WTC11 (cell line): ENCODE data around the gene TP53AIP1.

ENCODE experiments used
- ARID4B ChIP-seq: sonication (generic); formaldehyde crosslinking; IDR thresholded peaks from 2 replicates; pipeline ENCODE4 v1.8.0; 2023; ENCODE audit warnings: missing genetic modification reagents, mild to moderate bottlenecking, borderline replicate concordance
- CTCF ChIP-seq: fragments of 200-600 bp; IDR thresholded peaks from 2 replicates; pipeline ENCODE4 v1.8.0; 2022; ENCODE audit warnings: antibody characterized with exemption
- NR2C2 ChIP-seq: sonication (generic); formaldehyde crosslinking; IDR thresholded peaks from 2 replicates; pipeline ENCODE4 v1.8.0; 2022; ENCODE audit warnings: mild to moderate bottlenecking, missing genetic modification reagents
- TCF7 ChIP-seq: sonication (generic); formaldehyde crosslinking; IDR thresholded peaks from 2 replicates; pipeline ENCODE4 v1.8.0; 2022; ENCODE audit warnings: mild to moderate bottlenecking, low read depth, missing genetic modification reagents, moderate library complexity
- TP53 ChIP-seq: sonication (generic); formaldehyde crosslinking; IDR thresholded peaks from 2 replicates; pipeline ENCODE4 v1.8.1; 2023; ENCODE audit warnings: mild to moderate bottlenecking, missing genetic modification reagents
- ZNF263 ChIP-seq: sonication (generic); formaldehyde crosslinking; IDR thresholded peaks from 2 replicates; pipeline ENCODE4 v1.8.1; 2022; ENCODE audit warnings: low read depth, mild to moderate bottlenecking, moderate library complexity, missing genetic modification reagents

GRCh38 chr11:128934926-128935325 lies 7.7 kb downstream of the TP53AIP1 start:
- TF ChIP-seq TCF7 (CRISPR knock-in tag) (no peak), ARID4B (no peak), CTCF (no peak), TP53 (CRISPR knock-in tag) (no peak), NR2C2 (CRISPR knock-in tag) (no peak), ZNF263 (CRISPR knock-in tag) (no peak)
